HepG2 (cell line): Measurements from ENCODE around the gene ARSB. TPM values are rescaled to one million over a fixed set of nuclear protein-coding genes. Genes with fewer than 3 reads are reported as not detected.

Experiments
- ATAC-seq: fragments of 200-7000 bp; cut with Tn5 transposase; 3 replicates; pipeline ENCODE4 v1.9.1; 2020; ENCODE audit warnings: mild to moderate bottlenecking, moderate library complexity
- BruUV-seq: library from RNA; stranded (reverse); fragments of 400-500 nt; replicated peaks from 2 replicates; lab custom pipeline; 2021; lab: Mats Ljungman, UMichigan
- CTCF ChIA-PET: fragments of 300-600 bp; formaldehyde crosslinking; extraction: SDS; loops from one replicate; lab custom pipeline; 2021; ENCODE audit warnings: low total read pairs, inconsistent platforms, low intra/inter-chr PET ratio; lab: Yijun Ruan, JAX
- POLR2A ChIA-PET: fragments of 350-600 bp; sonication (Branson Sonifier 250); formaldehyde crosslinking; loops from one replicate; lab custom pipeline; 2020; ENCODE audit warnings: antibody characterized with exemption, inconsistent platforms; lab: Yijun Ruan, JAX
- DNase-seq: peaks from one replicate; pipeline ENCODE4 v3.0.0-alpha.2; 2015; ENCODE audit warnings: low spot score
- FAIRE-seq: peaks from 3 replicates; lab custom pipeline; 2011; peaks lifted over from hg19 to GRCh38; lab: Jason Lieb, UNC
- H2AFZ ChIP-seq: one replicate; pipeline ENCODE4 v1.6.1; 2011; ENCODE audit warnings: low read length, inconsistent platforms
- H3K27ac ChIP-seq: fragments of 300-600 bp; 3 replicates; pipeline ENCODE4 v1.8.0; 2011; ENCODE audit warnings: mixed run types, mild to moderate bottlenecking, mixed read lengths, low read length, inconsistent platforms; ENCODE audit not compliant: insufficient read depth; ENCODE audit errors: extremely low read length
- H3K27me3 ChIP-seq, 2 experiments: fragments of 200-600 bp in 1 of 2; 2 replicates in 1 of 2; 3 replicates in 1 of 2; pipeline versions ENCODE4 v1.6.0 to v1.8.0; 2011; ENCODE audit warnings: low read length in 2 of 2, mild to moderate bottlenecking in 2 of 2, moderate library complexity in 2 of 2, inconsistent platforms in 1 of 2; ENCODE audit not compliant: insufficient read depth in 2 of 2, control insufficient read depth in 1 of 2
- H3K36me3 ChIP-seq, 2 experiments: fragments of 200-600 bp in 1 of 2; replicated peaks in 1 of 2; 2 replicates in 1 of 2; 3 replicates in 1 of 2; pipeline versions ENCODE4 v1.5.1 to v1.8.0; 2011; ENCODE audit warnings: low read length in 2 of 2, inconsistent platforms in 1 of 2; ENCODE audit not compliant: insufficient read depth in 2 of 2, control insufficient read depth in 1 of 2
- H3K4me1 ChIP-seq: 2 replicates; pipeline ENCODE4 v1.5.1; 2012; ENCODE audit warnings: low read length, inconsistent platforms; ENCODE audit not compliant: insufficient read depth
- H3K4me2 ChIP-seq: 2 replicates; pipeline ENCODE4 v1.6.0; 2011; ENCODE audit warnings: low read depth, low read length, inconsistent platforms
- H3K4me3 ChIP-seq, 3 experiments: fragments of 200-600 bp in 1 of 3; sonication (generic), shearing (Covaris generic) in 1 of 3; replicated peaks in 1 of 3; 2 replicates each; pipeline ENCODE4 v1.5.1; 2011 to 2016; ENCODE audit warnings: low read length in 3 of 3, inconsistent platforms in 2 of 3, low read depth in 2 of 3, mild to moderate bottlenecking in 2 of 3, control low read depth in 1 of 3, mixed read lengths in 1 of 3; ENCODE audit not compliant: insufficient read depth in 1 of 3
- H3K79me2 ChIP-seq: one replicate; pipeline ENCODE4 v1.6.1; 2011; ENCODE audit warnings: low read length, inconsistent platforms; ENCODE audit not compliant: insufficient read depth
- H3K9ac ChIP-seq: 2 replicates; pipeline ENCODE4 v1.6.0; 2011; ENCODE audit warnings: mild to moderate bottlenecking, low read depth, low read length, inconsistent platforms; ENCODE audit not compliant: insufficient read depth
- H3K9me3 ChIP-seq: 2 replicates; pipeline ENCODE4 v1.5.1; 2012; ENCODE audit warnings: mild to moderate bottlenecking, low read length
- H4K20me1 ChIP-seq: 2 replicates; pipeline ENCODE4 v1.6.0; 2011; ENCODE audit warnings: inconsistent platforms, mild to moderate bottlenecking, low read length, moderate library complexity; ENCODE audit not compliant: insufficient read depth
- ARNT2 ChIP-seq: sonication (generic); formaldehyde crosslinking; IDR thresholded peaks from 2 replicates; pipeline ENCODE4 v1.8.0; 2022; ENCODE audit warnings: mild to moderate bottlenecking, low read depth, missing genetic modification reagents, moderate library complexity
- BHLHE40 ChIP-seq: IDR thresholded peaks from 2 replicates; pipeline ENCODE4 v1.6.1; 2011; ENCODE audit warnings: low read length, improper control_type of control experiment
- BRCA1 ChIP-seq: sonication (generic); formaldehyde crosslinking; IDR thresholded peaks from 2 replicates; pipeline ENCODE4 v1.4.0; 2020; ENCODE audit warnings: missing genetic modification reagents
- EEA1 ChIP-seq: sonication (generic); formaldehyde crosslinking; IDR thresholded peaks from 2 replicates; pipeline ENCODE4 v1.5.1; 2020; ENCODE audit warnings: mild to moderate bottlenecking, missing genetic modification reagents, borderline replicate concordance
- FIP1L1 ChIP-seq: fragments of 200-400 bp; formaldehyde crosslinking; IDR thresholded peaks from 2 replicates; pipeline ENCODE4 v1.6.1; 2018; ENCODE audit warnings: low read depth, mild to moderate bottlenecking, low read length, moderate library complexity, borderline replicate concordance; ENCODE audit not compliant: insufficient read depth
- GATAD2A ChIP-seq: IDR thresholded peaks from 2 replicates; pipeline ENCODE4 v1.6.1; 2016
- HOXA5 ChIP-seq: sonication (generic); formaldehyde crosslinking; IDR thresholded peaks from 2 replicates; pipeline ENCODE4 v1.4.0; 2020; ENCODE audit warnings: missing genetic modification reagents
- NR2C2 ChIP-seq: sonication (generic); formaldehyde crosslinking; IDR thresholded peaks from 2 replicates; pipeline ENCODE4 v1.4.0; 2020; ENCODE audit warnings: missing genetic modification reagents, mild to moderate bottlenecking, moderate library complexity, borderline replicate concordance
- SALL1 ChIP-seq: sonication (generic); formaldehyde crosslinking; IDR thresholded peaks from 2 replicates; pipeline ENCODE4 v1.8.0; 2022; ENCODE audit warnings: mild to moderate bottlenecking, missing genetic modification reagents
- TCF12 ChIP-seq, 2 experiments: fragments of 450-650 bp in 1 of 2; sonication (generic) in 1 of 2; formaldehyde crosslinking in 1 of 2; IDR thresholded peaks; 2 replicates each; pipeline versions ENCODE4 v1.6.1 to v1.8.0; 2017 to 2022; ENCODE audit warnings: antibody characterized with exemption in 1 of 2, mild to moderate bottlenecking in 1 of 2, missing genetic modification reagents in 1 of 2, moderate library complexity in 1 of 2
- USF2 ChIP-seq, 2 experiments: sonication (generic) in 1 of 2; formaldehyde crosslinking in 1 of 2; IDR thresholded peaks; 2 replicates each; pipeline versions ENCODE4 v1.5.1 to v1.6.1; 2011 to 2020; ENCODE audit warnings: borderline replicate concordance in 1 of 2, low read depth in 1 of 2, low read length in 1 of 2, mild to moderate bottlenecking in 1 of 2, missing genetic modification reagents in 1 of 2, moderate library complexity in 1 of 2
- ZC3H13 ChIP-seq: sonication (generic); formaldehyde crosslinking; IDR thresholded peaks from 2 replicates; pipeline ENCODE4 v1.8.1; 2023; ENCODE audit warnings: mild to moderate bottlenecking, missing genetic modification reagents, moderate library complexity
- ZEB1 ChIP-seq: IDR thresholded peaks from 2 replicates; pipeline ENCODE4 v1.6.1; 2012; ENCODE audit warnings: mild to moderate bottlenecking, low read depth, inconsistent platforms; ENCODE audit not compliant: insufficient replicate concordance
- ZNF274 ChIP-seq: sonication (generic); formaldehyde crosslinking; IDR thresholded peaks from 2 replicates; pipeline ENCODE4 v1.5.1; 2020; ENCODE audit warnings: mild to moderate bottlenecking, missing genetic modification reagents
- ZNF276 ChIP-seq: sonication (generic); formaldehyde crosslinking; IDR thresholded peaks from 2 replicates; pipeline ENCODE4 v1.4.0; 2020; ENCODE audit warnings: mild to moderate bottlenecking, low read depth, missing genetic modification reagents
- ZNF558 ChIP-seq: sonication (generic); formaldehyde crosslinking; IDR thresholded peaks from 2 replicates; pipeline ENCODE4 v1.9.0; 2022; ENCODE audit warnings: mild to moderate bottlenecking, missing genetic modification reagents, borderline replicate concordance
- ZNF770 ChIP-seq: sonication (generic); formaldehyde crosslinking; IDR thresholded peaks from 2 replicates; pipeline ENCODE4 v1.5.0; 2020; ENCODE audit warnings: mild to moderate bottlenecking, missing genetic modification reagents
- ZSCAN22 ChIP-seq: sonication (generic); formaldehyde crosslinking; IDR thresholded peaks from 2 replicates; pipeline ENCODE4 v1.4.0; 2020; ENCODE audit warnings: mild to moderate bottlenecking, missing genetic modification reagents
- WGBS: methylation state at CpG from one replicate; pipeline ENCODE4 v1.1.6; 2017; ENCODE audit warnings: low lambda C conversion rate; 5-methylcytosine and 5-hydroxymethylcytosine counted together
- in situ Hi-C: cut with HindIII; loops from 2 replicates; pipeline ENCODE4 v1.10.0; 2017; ENCODE audit warnings: low pct_unique_long_range_greater_than_20kb; ENCODE audit not compliant: extremely low pct_ligation_motif_present
- intact Hi-C: fragments of 100-400 bp; cut with micrococcal nuclease; formaldehyde crosslinking; loops from one replicate; pipeline ENCODE4 v1.10.0; 2022; ENCODE audit not compliant: unreplicated experiment
- polyA plus RNA-seq, 8 experiments: library from polyadenylated mRNA; depleted of rRNA in 3 of 8; stranded (reverse) in 7 of 8; unstranded in 1 of 8; fragments of >200 nt; fragmentation: Illumina TruSeq in 4 of 8; extraction: Trizol in 4 of 8; gene quantifications; 2 replicates each; pipeline versions ENCODE4 v1.2.1 to v1.2.3, GENCODE V29; 2011 to 2016; ENCODE audit warnings: low read depth in 4 of 8, missing spikeins in 1 of 8, mixed read lengths in 1 of 8; ENCODE audit not compliant: insufficient read depth in 1 of 8
- total RNA-seq, 5 experiments: library from RNA; depleted of rRNA; stranded (reverse); fragments of >200 nt; fragmentation: Illumina TruSeq; extraction: Trizol; gene quantifications; 2 replicates each; pipeline ENCODE4 v1.2.3, GENCODE V29; 2016; ENCODE audit warnings: low read depth in 1 of 5

The ARSB gene
- total and polyA plus RNA-seq, 2 of the 13 experiments (the other 11 are each of a cell fraction or from before 2014, with no cell fraction given): 52.6 to 66.4 TPM

- Histone ChIP-seq H3K4me2 (no peak overlapping the region), H3K9ac (no peak overlapping the region), H3K4me1 (no peaks in the 10 kb centered on the region), H3K27me3 (no peaks in the 10 kb centered on the region), H2AFZ (no peak overlapping the region), H3K27ac (no peak overlapping the region), H4K20me1 (no peaks in the 10 kb centered on the region), H3K9me3 (no peaks in the 10 kb centered on the region), H3K4me3 (no peak overlapping the region), H3K36me3 (peaks cover 14 to 42% of the 10 kb centered on the region in 2 experiments), H3K79me2 (no peaks in the 10 kb centered on the region)
- BruUV-seq: no TSS peak
- in situ Hi-C loops: no loop called here
- CTCF ChIA-PET: no interaction called here
- DNase-seq (no peak), ATAC-seq (no peak), FAIRE-seq (no peak)
- intact Hi-C loops: no loop called here
- WGBS: 100% methylated on average over 2 of the region's 2 CpGs
- POLR2A ChIA-PET: no interaction called here
- TF ChIP-seq ARNT2 (CRISPR knock-in tag) (no peak), SALL1 (CRISPR knock-in tag) (no peak), ZNF276 (no peak), ZC3H13 (CRISPR knock-in tag) (no peak), ZSCAN22 (no peak), ZNF274 (CRISPR knock-in tag) (no peak), NR2C2 (CRISPR knock-in tag) (no peak), BRCA1 (CRISPR knock-in tag) (no peak), FIP1L1 (no peak), TCF12 (IDR thresholded peaks at IDR 0.05) (no peak), TCF12 (CRISPR knock-in tag; IDR thresholded peaks at IDR 0.05) (no peak), ZNF558 (CRISPR knock-in tag) (no peak), ZNF770 (no peak), USF2 (IDR thresholded peaks at IDR 0.05; ENCODE audit: low read depth, low read length) (no peak), USF2 (CRISPR knock-in tag; IDR thresholded peaks at IDR 0.05; ENCODE audit: borderline replicate concordance) (no peak), HOXA5 (CRISPR knock-in tag) (no peak), GATAD2A (no peak), EEA1 (no peak), ZEB1 (no peak), BHLHE40 (no peak)
Observed at GRCh38 chr5:78783434-78784130, 201.5 kb downstream of the ARSB start.
